Vagina (tissue), 2 donors: Measurements from ENCODE around the gene SPACA4. TPM values are rescaled to one million over a fixed set of nuclear protein-coding genes. Genes with fewer than 3 reads are reported as not detected.
A peak's percentile ranks its signal among the peaks of the same experiment; 100 is the strongest.

Experiments used
- DNase-seq, 2 donors: peaks; one replicate each; pipeline ENCODE4 v3.0.0-alpha.2; 2017; ENCODE audit errors: extremely low spot score in 2 of 2
- H3K27ac ChIP-seq: fragments of 200-600 bp; sonication (generic); one replicate; pipeline ENCODE4 v1.5.1; 2019
- H3K27me3 ChIP-seq: fragments of 200-600 bp; sonication (generic); one replicate; pipeline ENCODE4 v1.5.1; 2019
- H3K36me3 ChIP-seq, 2 donors: fragments of 200-600 bp; sonication (generic); one replicate each; pipeline ENCODE4 v1.5.1; 2017 to 2019
- H3K4me1 ChIP-seq: fragments of 200-600 bp; sonication (generic); one replicate; pipeline ENCODE4 v1.5.1; 2019
- H3K4me3 ChIP-seq, 2 donors: fragments of 200-600 bp; sonication (generic); 1 replicate in 1 of 2; 2 replicates in 1 of 2; pipeline ENCODE4 v1.5.1; 2016 to 2019
- H3K9me3 ChIP-seq: fragments of 200-600 bp; sonication (generic); one replicate; pipeline ENCODE4 v1.5.1; 2019
- CTCF ChIP-seq, 3 experiments: fragments of 450-650 bp in 2 of 3; fragments of 200-600 bp in 1 of 3; sonication (generic) in 1 of 3; IDR thresholded peaks; one replicate each; pipeline ENCODE4 v1.5.1; 2017 to 2019; ENCODE audit warnings: antibody characterized with exemption in 3 of 3, mild to moderate bottlenecking in 2 of 3, moderate library complexity in 2 of 3
- POLR2A ChIP-seq, 2 donors: fragments of 450-650 bp; IDR thresholded peaks; one replicate each; pipeline ENCODE4 v1.6.1; 2017; ENCODE audit warnings: antibody characterized with exemption in 2 of 2, mild to moderate bottlenecking in 2 of 2, moderate library complexity in 2 of 2
- POLR2AphosphoS5 ChIP-seq, 2 donors: sonication (generic); formaldehyde crosslinking; IDR thresholded peaks; one replicate each; pipeline ENCODE4 v1.9.0; 2017; ENCODE audit warnings: antibody characterized with exemption in 2 of 2, mild to moderate bottlenecking in 2 of 2, low read depth in 1 of 2; ENCODE audit not compliant: insufficient read depth in 1 of 2
- intact Hi-C: fragments of 100-400 bp; cut with DNase I; formaldehyde crosslinking; loops from one replicate; pipeline ENCODE4 v1.15.1; 2023
- total RNA-seq: library from RNA; depleted of rRNA; stranded (reverse); fragments of >200 nt; gene quantifications from one replicate; pipeline ENCODE4 v1.2.3, GENCODE V29; 2016

The SPACA4 gene
- total RNA-seq, 1 donor from 2014 or later: 3.9 TPM

- Histone ChIP-seq H3K27ac (peak within 1 kb of the TSS; percentile 62), H3K4me3 (no peak within 1 kb of the TSS), H3K4me1 (peaks cover 37% of the 10 kb centered on the region), H3K9me3 (no peaks in the 10 kb centered on the region), H3K36me3 (peaks cover 0 to 31% of the 10 kb centered on the region in 2 donors), H3K27me3 (no peaks in the 10 kb centered on the region)
- TF ChIP-seq POLR2AphosphoS5 (IDR thresholded peaks at IDR 0.05; ENCODE audit: insufficient read depth in 1 of 2, low read depth in 1 of 2) (peak; percentile 25 to 52), POLR2A (IDR thresholded peaks at IDR 0.05) (no peak)
- intact Hi-C loops: no loop called here
- no peak for DNase-seq
Measured at GRCh38 chr19:48614436-48615230, 8.1 kb downstream of the SPACA4 start, which contains the start of gene FAM83E. FAM83E (minus strand) TSS chr19:48615076; CDS start chr19:48613372, 1,704 bp downstream.

- Histone ChIP-seq H3K36me3 (peaks cover 0 to 31% of the 10 kb centered on the region in 2 donors), H3K27me3 (no peaks in the 10 kb centered on the region), H3K9me3 (no peaks in the 10 kb centered on the region), H3K27ac (peak overlapping the region; percentile 62), H3K4me3 (no peak overlapping the region), H3K4me1 (peaks cover 45% of the 10 kb centered on the region)
- TF ChIP-seq POLR2A (IDR thresholded peaks at IDR 0.05) (no peak), POLR2AphosphoS5 (IDR thresholded peaks at IDR 0.05; ENCODE audit: insufficient read depth in 1 of 2, low read depth in 1 of 2) (no peak), CTCF (IDR thresholded peaks at IDR 0.05) (no peak)
- no peak for DNase-seq
- intact Hi-C loops: no loop called here
Measured at GRCh38 chr19:48615231-48616040, 8.9 kb downstream of the SPACA4 start.

GRCh38 chr19:48616041-48616436, 9.5 kb downstream of the SPACA4 start:
- peaks cover 46% of the 10 kb centered on the region for H3K4me1 ChIP-seq

GRCh38 chr19:48616491-48617056, 10.0 kb downstream of the SPACA4 start:
- TF ChIP-seq POLR2A (IDR thresholded peaks at IDR 0.05) (no peak), CTCF (IDR thresholded peaks at IDR 0.05) (no peak), POLR2AphosphoS5 (IDR thresholded peaks at IDR 0.05; ENCODE audit: insufficient read depth in 1 of 2, low read depth in 1 of 2) (no peak)
- H3K4me3 ChIP-seq: peak overlapping the region in 1 of 2 donors; percentile 95
- peak overlapping the region; percentile 93 for H3K27ac ChIP-seq
- peaks cover 46% of the 10 kb centered on the region for H3K4me1 ChIP-seq
- no peaks in the 10 kb centered on the region for H3K27me3 ChIP-seq
- H3K9me3 ChIP-seq: no peaks in the 10 kb centered on the region
- intact Hi-C loops: no loop called here
- peaks cover 0 to 31% of the 10 kb centered on the region in 2 donors for H3K36me3 ChIP-seq
- peak in 1 of 2 donors; percentile 87 for DNase-seq

More at GRCh38 chr19:48616041-48616436, 9.5 kb downstream of the SPACA4 start:
- no peaks in the 10 kb centered on the region for H3K9me3 ChIP-seq
- no peaks in the 10 kb centered on the region for H3K27me3 ChIP-seq
- no peak for TF ChIP-seq POLR2AphosphoS5 (IDR thresholded peaks at IDR 0.05; ENCODE audit: insufficient read depth in 1 of 2, low read depth in 1 of 2)
- no peak for TF ChIP-seq CTCF (IDR thresholded peaks at IDR 0.05)
- TF ChIP-seq POLR2A (IDR thresholded peaks at IDR 0.05): no peak
- peak overlapping the region; percentile 33 for H3K27ac ChIP-seq
- peaks cover 0 to 31% of the 10 kb centered on the region in 2 donors for H3K36me3 ChIP-seq
- intact Hi-C loops: no loop called here
- no peak for DNase-seq
- H3K4me3 ChIP-seq: no peak overlapping the region
